ENCODE measurements around the gene LRMDA. TPM values are rescaled to one million over a fixed set of nuclear protein-coding genes. Genes with fewer than 3 reads are reported as not detected.

LRMDA gene
- total RNA-seq, 4 donors from 2014 or later, result 9.8 to 18.6 (median 15.8) TPM

DNA sequence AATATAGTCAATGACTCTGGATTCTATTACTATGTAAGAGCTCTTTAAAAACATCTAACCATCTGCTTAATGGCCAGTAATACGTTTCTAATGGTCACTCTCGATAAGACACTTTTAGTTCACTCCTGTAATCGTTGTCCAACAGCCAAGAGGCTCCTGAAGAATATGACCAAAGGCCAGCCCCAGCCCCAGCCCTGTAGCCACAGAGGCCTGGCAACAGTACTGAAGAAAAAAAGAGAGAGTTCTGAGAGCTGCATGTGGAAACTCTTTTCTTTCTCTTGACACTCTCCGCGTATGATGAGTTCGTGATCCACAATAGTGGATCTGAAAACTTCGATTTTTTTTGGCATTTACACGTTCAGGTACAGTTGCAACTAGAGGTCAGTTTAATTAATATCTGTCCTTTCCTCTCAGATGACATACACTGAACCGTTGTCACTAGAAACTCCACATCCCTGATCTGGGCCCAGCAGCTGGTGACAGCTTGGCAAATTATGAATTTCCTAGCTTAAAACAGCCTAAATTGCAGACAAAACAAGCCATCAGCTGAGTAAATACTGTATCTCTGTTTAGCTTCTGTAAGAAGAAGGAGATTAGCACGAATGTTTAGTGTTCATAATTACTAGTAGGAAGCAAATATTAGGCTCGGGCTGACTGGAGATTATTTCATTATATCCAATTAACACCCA is 456.7 kb downstream of the LRMDA start:
- no peak overlapping the region for H3K4me3 ChIP-seq
- H3K4me1 ChIP-seq, result no peaks in the 10 kb centered on the region
- DNase-seq (ENCODE audit: low spot score in 2 of 2), result no peak
- no peaks in the 10 kb centered on the region for H3K27me3 ChIP-seq
- 76% methylated on average over 11 of the region's 11 CpGs for WGBS, 2 donors
- TF ChIP-seq EP300 (IDR thresholded peaks at IDR 0.05) (no peak), POLR2A (IDR thresholded peaks at IDR 0.05) (no peak)
- TF ChIP-seq, protein P1, sequence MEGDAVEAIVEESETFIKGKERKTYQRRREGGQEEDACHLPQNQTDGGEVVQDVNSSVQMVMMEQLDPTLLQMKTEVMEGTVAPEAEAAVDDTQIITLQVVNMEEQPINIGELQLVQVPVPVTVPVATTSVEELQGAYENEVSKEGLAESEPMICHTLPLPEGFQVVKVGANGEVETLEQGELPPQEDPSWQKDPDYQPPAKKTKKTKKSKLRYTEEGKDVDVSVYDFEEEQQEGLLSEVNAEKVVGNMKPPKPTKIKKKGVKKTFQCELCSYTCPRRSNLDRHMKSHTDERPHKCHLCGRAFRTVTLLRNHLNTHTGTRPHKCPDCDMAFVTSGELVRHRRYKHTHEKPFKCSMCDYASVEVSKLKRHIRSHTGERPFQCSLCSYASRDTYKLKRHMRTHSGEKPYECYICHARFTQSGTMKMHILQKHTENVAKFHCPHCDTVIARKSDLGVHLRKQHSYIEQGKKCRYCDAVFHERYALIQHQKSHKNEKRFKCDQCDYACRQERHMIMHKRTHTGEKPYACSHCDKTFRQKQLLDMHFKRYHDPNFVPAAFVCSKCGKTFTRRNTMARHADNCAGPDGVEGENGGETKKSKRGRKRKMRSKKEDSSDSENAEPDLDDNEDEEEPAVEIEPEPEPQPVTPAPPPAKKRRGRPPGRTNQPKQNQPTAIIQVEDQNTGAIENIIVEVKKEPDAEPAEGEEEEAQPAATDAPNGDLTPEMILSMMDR (IDR thresholded peaks at IDR 0.05), result no peak
- H3K27ac ChIP-seq, result no peak overlapping the region
- H3K9me3 ChIP-seq, result no peaks in the 10 kb centered on the region
- no peaks in the 10 kb centered on the region for H3K36me3 ChIP-seq

DNA sequence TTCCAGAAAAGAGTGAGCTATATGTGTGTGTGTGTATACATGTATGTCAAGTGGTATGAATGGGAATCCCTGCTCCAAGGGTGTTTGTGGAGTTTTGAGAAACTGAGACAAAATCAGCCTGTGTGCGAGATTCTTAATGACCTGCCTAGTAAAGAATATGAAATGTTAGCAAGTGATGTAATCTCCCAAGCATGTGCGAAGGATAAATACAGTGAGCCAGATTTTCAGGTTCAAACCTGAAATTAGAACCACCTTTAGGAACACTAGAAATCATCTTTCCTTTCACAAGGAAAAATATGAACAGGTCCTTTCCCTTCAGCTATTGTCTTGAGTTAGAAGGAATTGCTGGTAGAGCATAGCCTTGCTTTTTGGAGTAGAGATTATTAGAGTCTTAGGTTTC is 457.6 kb downstream of the LRMDA start:
- TF ChIP-seq EP300 (IDR thresholded peaks at IDR 0.05) (no peak), POLR2A (IDR thresholded peaks at IDR 0.05) (no peak)
- TF ChIP-seq, protein P1 (IDR thresholded peaks at IDR 0.05), result no peak
- 95 to 96% methylated on average over 2 of the region's 2 CpGs for WGBS, 2 donors
- H3K27me3 ChIP-seq, result no peaks in the 10 kb centered on the region
- no peak overlapping the region for H3K27ac ChIP-seq
- H3K9me3 ChIP-seq, result no peaks in the 10 kb centered on the region
- no peak overlapping the region for H3K4me3 ChIP-seq
- H3K36me3 ChIP-seq, result no peaks in the 10 kb centered on the region
- DNase-seq (ENCODE audit: low spot score in 2 of 2), result no peak
- H3K4me1 ChIP-seq, result no peaks in the 10 kb centered on the region

DNA sequence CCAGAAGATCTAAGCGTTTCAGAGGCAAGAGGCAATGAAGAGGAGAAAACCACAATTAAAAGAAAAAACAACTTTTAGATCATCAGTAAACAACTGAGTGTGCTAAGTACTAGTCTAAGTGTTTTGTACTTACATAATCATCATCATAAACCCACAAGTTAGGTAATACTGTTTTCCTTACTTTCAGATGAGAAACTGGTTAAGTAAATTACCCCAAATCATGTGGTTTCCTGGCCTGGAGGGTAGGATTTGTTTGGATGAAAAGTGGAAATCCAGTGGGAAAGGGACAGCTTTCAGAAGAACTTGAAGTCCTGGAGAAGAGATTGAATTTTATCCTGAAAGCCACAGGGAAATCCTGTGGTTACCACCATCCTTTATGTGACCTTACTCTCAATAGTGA is 463.3 kb downstream of the LRMDA start:
- TF ChIP-seq EP300 (IDR thresholded peaks at IDR 0.05) (no peak), POLR2A (IDR thresholded peaks at IDR 0.05) (no peak)
- TF ChIP-seq, protein P1 (IDR thresholded peaks at IDR 0.05), result no peak
- H3K4me1 ChIP-seq, result no peaks in the 10 kb centered on the region

DNA sequence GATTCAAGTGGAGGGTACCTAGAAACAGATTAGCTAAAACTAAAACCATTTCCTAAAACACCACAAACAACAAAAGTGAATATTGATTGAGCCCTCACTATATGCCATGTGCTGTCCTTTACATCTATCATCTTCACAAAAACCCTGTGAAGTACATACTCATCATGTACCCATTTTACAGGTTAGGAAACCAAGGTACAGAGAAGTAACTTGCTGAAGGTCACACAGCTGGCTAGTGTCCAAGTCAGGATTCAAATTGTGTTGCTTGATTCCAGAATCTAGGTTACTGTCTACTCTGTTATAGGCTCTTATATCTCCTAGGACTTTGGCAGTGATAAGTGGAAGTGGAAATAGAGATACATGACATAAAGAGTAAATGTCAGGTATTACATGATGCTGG is 463.8 kb downstream of the LRMDA start:
- H3K4me1 ChIP-seq, result no peaks in the 10 kb centered on the region
- H3K27me3 ChIP-seq, result no peaks in the 10 kb centered on the region
- H3K36me3 ChIP-seq, result no peaks in the 10 kb centered on the region
- TF ChIP-seq EP300 (IDR thresholded peaks at IDR 0.05) (no peak), POLR2A (IDR thresholded peaks at IDR 0.05) (no peak)
- TF ChIP-seq, protein P1 (IDR thresholded peaks at IDR 0.05), result no peak
- no peak for DNase-seq (ENCODE audit: low spot score in 2 of 2)
- H3K27ac ChIP-seq, result no peak overlapping the region
- no peak overlapping the region for H3K4me3 ChIP-seq
- H3K9me3 ChIP-seq, result no peaks in the 10 kb centered on the region

More for the DNA sequence above, 463.3 kb downstream of the LRMDA start:
- Histone ChIP-seq H3K9me3 (no peaks in the 10 kb centered on the region), H3K27ac (no peak overlapping the region), H3K36me3 (no peaks in the 10 kb centered on the region), H3K4me3 (no peak overlapping the region), H3K27me3 (no peaks in the 10 kb centered on the region)
- DNase-seq (ENCODE audit: low spot score in 2 of 2), result no peak
- 76 to 81% methylated on average over 1 of the region's 1 CpG for WGBS, 2 donors

DNA sequence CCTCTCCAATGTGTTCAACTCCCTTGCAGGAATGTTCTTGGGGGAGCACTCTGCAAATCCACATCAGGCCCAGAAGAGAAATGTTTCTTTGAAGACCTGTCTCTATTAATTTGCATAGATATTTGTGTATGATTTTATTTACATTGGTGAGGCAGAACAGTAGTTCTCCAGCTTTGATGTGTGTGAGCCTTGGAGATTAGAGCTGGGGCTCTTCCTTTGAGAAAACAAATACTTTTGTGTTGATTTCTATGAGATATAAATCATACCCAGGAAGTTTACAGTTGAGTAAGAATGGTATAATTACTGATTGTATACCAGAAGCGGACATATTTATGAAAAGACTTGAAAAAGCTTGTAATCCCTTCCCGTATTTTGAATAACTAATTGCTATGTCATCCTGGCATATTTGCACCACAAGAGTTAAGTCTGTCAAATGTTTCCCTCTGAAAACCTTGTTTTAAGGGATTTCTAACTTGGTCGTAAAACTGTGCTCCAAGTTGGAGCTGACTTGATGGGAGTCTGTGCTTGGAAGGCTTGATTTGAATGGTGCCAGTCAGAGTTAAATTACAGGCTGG is 468.5 kb downstream of the LRMDA start:
- Histone ChIP-seq H3K9me3 (no peaks in the 10 kb centered on the region), H3K4me1 (no peaks in the 10 kb centered on the region), H3K36me3 (no peaks in the 10 kb centered on the region), H3K27me3 (no peaks in the 10 kb centered on the region), H3K4me3 (no peak overlapping the region), H3K27ac (no peak overlapping the region)
- TF ChIP-seq EP300 (IDR thresholded peaks at IDR 0.05), result no peak
- TF ChIP-seq, protein P1 (IDR thresholded peaks at IDR 0.05), result no peak
- TF ChIP-seq POLR2A (IDR thresholded peaks at IDR 0.05), result no peak
- 49 to 57% methylated on average over 3 of the region's 3 CpGs for WGBS, 2 donors
- DNase-seq (ENCODE audit: low spot score in 2 of 2), result no peak

All from tibial nerve (tissue), 4 donors.